Right cardiac atrium (tissue), 5 donors: ENCODE measurements around the gene ADAM22. TPM values are rescaled to one million over a fixed set of nuclear protein-coding genes. Genes with fewer than 3 reads are reported as not detected.
A peak's percentile ranks its signal among the peaks of the same experiment; 100 is the strongest.

ENCODE experiments used
- ATAC-seq, 2 donors: fragments of 200-7000 bp; cut with Tn5 transposase; one replicate each; pipeline versions ENCODE4 v1.8.0 to v1.9.1; 2020; ENCODE audit warnings: moderate library complexity in 2 of 2, mild to moderate bottlenecking in 1 of 2
- DNase-seq, 3 donors: peaks; one replicate each; pipeline ENCODE4 v3.0.0-alpha.2; 2020
- H3K27ac ChIP-seq: one replicate; pipeline ENCODE4 v1.5.1; 2013; ENCODE audit warnings: mild to moderate bottlenecking, low read length, control low read depth, moderate library complexity
- H3K27me3 ChIP-seq: one replicate; pipeline ENCODE4 v1.6.1; 2013; ENCODE audit not compliant: control insufficient read depth, insufficient read depth
- H3K4me1 ChIP-seq: one replicate; pipeline ENCODE4 v1.6.1; 2013; ENCODE audit warnings: low read length; ENCODE audit not compliant: control insufficient read depth, insufficient read depth
- H3K4me3 ChIP-seq: one replicate; pipeline ENCODE4 v1.5.1; 2013; ENCODE audit warnings: low read length, control low read depth
- H3K9me3 ChIP-seq: one replicate; pipeline ENCODE4 v1.6.1; 2013; ENCODE audit warnings: low read length; ENCODE audit not compliant: control insufficient read depth
- WGBS: extraction: QIAGEN DNeasy Blood & Tissue Kit; methylation state at CpG from one replicate; pipeline ENCODE4 v1.1.7; 2013; 5-methylcytosine and 5-hydroxymethylcytosine counted together
- intact Hi-C, 4 donors: fragments of 100-400 bp; cut with DNase I; formaldehyde crosslinking; loops; one replicate each; pipeline versions ENCODE4 v1.11.0 to v1.14.0; 2022 to 2023
- polyA plus RNA-seq: library from polyadenylated mRNA; stranded (reverse); fragments of 200-250 nt; gene quantifications from one replicate; pipeline ENCODE4 v1.2.3, GENCODE V29; 2013
- total RNA-seq, 4 donors: library from RNA; stranded (reverse); fragmentation: NEBNext Ultra II Directional; extraction: Animal tissue kit (Norgen Biotek cat#: 25700); gene quantifications; one replicate each; pipeline ENCODE4 v1.2.1, GENCODE V29; 2021
- donor health status: healthy with polysubstance abuse.
- donor health status: DM: no; HTN: yes; CAD: no.
- donor health status: DM: no; HTN: no; CAD: no.
- donor health status: DM: no; HTN: yes; CAD: no; lungs with severe emphysema.
- donor health status: DM: yes; HTN: yes; CAD: no.

The ADAM22 gene
- total and polyA plus RNA-seq, 5 donors, result 0.57 to 5.6 (median 2.9) TPM

DNA sequence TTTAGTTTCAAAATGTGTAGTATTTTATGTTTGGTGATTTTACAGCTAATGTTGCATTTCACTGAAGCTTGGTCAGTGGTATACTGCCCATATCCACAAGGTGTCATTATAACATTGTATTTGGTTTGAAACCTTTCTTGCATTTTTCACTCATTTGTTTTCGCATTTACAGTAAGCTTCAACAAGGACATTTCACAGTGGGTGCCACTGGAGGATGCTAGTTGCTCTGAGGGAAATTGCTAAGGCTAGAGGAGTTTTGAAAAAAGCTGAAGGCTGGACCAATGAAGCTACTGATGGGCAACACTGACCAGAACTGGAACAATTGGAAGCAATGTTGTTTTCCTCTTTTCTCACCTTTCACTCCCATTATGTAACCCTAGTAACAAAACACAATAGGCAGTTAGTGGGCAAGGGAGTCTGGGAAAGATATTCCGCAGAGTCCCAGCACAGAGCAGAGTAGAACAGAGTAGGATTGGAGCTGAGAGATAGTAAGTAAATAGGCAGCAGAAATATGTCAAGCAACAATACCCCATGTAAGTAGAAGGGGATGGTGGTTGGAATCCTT is 309.4 kb downstream of the ADAM22 start:
- intact Hi-C loops, result loop anchor here in 3 of 4 donors (2.0 to 10.0 kb wide), 4 partner anchors 109 to 1381 kb away; no protein-coding TSS in a partner anchor
- Histone ChIP-seq H3K4me3 (no peak overlapping the region), H3K27ac (no peak overlapping the region), H3K4me1 (no peaks in the 10 kb centered on the region), H3K9me3 (no peaks in the 10 kb centered on the region), H3K27me3 (no peaks in the 10 kb centered on the region)
- DNase-seq, result peak in 1 of 3 donors; percentile 45
- WGBS, result 21% methylated on average over 2 of the region's 2 CpGs
- peak; percentile 73 to 91 for ATAC-seq

DNA sequence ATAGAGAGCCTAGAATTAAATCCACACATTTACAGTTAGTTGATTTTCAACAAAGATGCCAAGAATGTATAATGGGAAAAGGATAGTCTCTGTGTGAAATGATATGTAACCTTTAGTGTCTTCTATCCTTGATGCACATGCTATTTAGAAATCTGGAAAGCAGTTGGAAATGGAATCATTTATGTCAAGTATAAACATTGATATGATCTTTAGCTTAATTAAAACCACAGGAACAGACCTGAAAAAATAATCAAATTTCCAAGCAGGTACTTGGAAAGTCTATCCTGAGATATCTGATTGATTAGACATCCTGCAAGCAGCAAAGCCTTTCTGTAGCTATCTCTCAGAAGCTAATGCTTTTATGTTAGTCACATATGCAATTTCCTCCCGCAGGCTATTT is 310.2 kb downstream of the ADAM22 start:
- H3K4me3 ChIP-seq, result no peak overlapping the region
- ATAC-seq (no peak), DNase-seq (no peak)
- WGBS, result 91% methylated on average over 1 of the region's 1 CpG
- intact Hi-C loops, result loop anchor here in 2 of 4 donors (5.0 to 10.0 kb wide), 3 partner anchors 108 to 1381 kb away; no protein-coding TSS in a partner anchor
- no peak overlapping the region for H3K27ac ChIP-seq
- H3K27me3 ChIP-seq, result no peaks in the 10 kb centered on the region
- no peaks in the 10 kb centered on the region for H3K4me1 ChIP-seq
- H3K9me3 ChIP-seq, result no peaks in the 10 kb centered on the region

Other genes starting within 250 kb of the ADAM22 start
- gene SLC25A40, start 57.9 kb upstream of the ADAM22 start, total RNA-seq, result 10 to 100 TPM; 25.7 to 28.4 (median 27.1) TPM
- 8.6 TPM for gene SLC25A40, start 57.9 kb upstream of the ADAM22 start, polyA plus RNA-seq
- gene DBF4, start 57.8 kb upstream of the ADAM22 start, total RNA-seq, result 1 to 10 TPM; 2.2 to 2.8 (median 2.5) TPM
- 1.6 TPM for gene DBF4, start 57.8 kb upstream of the ADAM22 start, polyA plus RNA-seq